ENCODE data around the gene USP24. TPM values are rescaled to one million over a fixed set of nuclear protein-coding genes. Genes with fewer than 3 reads are reported as not detected.

The USP24 gene
- total and polyA plus RNA-seq, 3 donors from 2014 or later: 20.2 to 50.9 (median 50.3) TPM

DNA sequence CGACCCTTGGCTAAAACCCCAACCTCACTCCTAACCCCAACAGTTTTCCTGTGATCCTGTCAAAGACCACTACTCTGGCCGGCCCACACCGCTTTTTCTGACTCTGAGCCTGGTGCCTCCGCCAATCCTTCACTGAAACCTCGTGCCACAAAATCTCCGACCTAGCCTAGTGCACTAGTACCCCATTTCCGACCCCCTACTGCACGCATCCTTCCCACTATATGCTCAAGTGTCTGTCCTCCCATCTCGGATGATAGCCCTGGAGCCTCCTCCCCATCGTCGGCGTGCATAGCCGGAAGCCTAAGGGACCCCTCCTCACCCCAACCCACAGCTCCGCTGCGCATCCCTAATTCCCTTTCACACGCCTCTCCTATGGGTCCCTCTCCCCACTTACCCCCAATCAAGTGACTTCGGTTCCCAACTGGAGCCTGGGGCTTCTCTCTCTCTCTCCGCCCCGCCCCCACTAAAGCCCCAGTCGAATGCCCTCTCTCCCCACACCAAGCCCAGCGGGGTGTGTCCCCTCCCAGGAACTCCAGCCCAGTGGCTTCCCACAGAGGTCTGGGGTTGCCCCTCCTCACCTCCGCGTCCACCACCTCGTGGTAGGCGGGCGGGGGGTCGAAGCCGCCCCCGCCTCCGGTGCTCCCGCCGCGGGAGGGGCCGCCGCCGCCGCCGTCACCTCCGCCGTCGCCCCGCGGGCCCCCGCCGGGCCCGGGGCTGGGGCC lies 791 bp downstream of the USP24 start:
- intact Hi-C loops (cut with DNase I; ENCODE audit: low total_unique reads): no loop called here
- no peaks in the 10 kb centered on the region for H3K36me3 ChIP-seq (ENCODE audit: low read depth, missing control alignments)
- 1% methylated on average over 21 to 26 of the region's 46 CpGs for WGBS, 2 donors

DNA sequence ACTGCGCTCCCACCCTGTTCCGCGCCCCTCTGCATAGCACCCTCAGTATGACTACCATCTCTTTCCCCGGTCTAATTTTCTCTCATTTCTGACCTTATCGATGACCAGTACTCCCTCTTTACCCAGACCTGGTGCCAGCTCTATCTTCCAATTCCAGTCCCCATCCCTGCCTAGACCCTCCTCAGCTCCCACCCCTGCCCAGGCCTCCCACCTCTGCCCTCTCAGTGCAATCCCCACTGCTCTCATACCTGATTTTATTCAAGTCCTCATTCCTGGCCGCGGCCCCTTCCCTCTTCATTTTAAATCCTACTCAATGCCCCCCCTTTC lies 1.3 kb downstream of the USP24 start:
- peaks cover 36% of the 10 kb centered on the region for H3K4me1 ChIP-seq
- H3K27me3 ChIP-seq: no peaks in the 10 kb centered on the region
- no peaks in the 10 kb centered on the region for H3K36me3 ChIP-seq (ENCODE audit: low read depth, missing control alignments)
- no peak for DNase-seq
- intact Hi-C loops (cut with DNase I; ENCODE audit: low total_unique reads): no loop called here
- no peaks in the 10 kb centered on the region for H3K9me3 ChIP-seq
- WGBS, 2 donors: 17 to 23% methylated on average over 7 of the region's 7 CpGs
- no peak for TF ChIP-seq POLR2A (IDR thresholded peaks at IDR 0.05)
- TF ChIP-seq, protein P1, sequence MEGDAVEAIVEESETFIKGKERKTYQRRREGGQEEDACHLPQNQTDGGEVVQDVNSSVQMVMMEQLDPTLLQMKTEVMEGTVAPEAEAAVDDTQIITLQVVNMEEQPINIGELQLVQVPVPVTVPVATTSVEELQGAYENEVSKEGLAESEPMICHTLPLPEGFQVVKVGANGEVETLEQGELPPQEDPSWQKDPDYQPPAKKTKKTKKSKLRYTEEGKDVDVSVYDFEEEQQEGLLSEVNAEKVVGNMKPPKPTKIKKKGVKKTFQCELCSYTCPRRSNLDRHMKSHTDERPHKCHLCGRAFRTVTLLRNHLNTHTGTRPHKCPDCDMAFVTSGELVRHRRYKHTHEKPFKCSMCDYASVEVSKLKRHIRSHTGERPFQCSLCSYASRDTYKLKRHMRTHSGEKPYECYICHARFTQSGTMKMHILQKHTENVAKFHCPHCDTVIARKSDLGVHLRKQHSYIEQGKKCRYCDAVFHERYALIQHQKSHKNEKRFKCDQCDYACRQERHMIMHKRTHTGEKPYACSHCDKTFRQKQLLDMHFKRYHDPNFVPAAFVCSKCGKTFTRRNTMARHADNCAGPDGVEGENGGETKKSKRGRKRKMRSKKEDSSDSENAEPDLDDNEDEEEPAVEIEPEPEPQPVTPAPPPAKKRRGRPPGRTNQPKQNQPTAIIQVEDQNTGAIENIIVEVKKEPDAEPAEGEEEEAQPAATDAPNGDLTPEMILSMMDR (IDR thresholded peaks at IDR 0.05): no peak
- peak overlapping the region; percentile 59 to 99 for H3K27ac ChIP-seq
- H3K4me3 ChIP-seq: peak overlapping the region; percentile 86 to 93

More for the DNA sequence above, 791 bp downstream of the USP24 start:
- DNase-seq: peak; percentile 57
- no peak for TF ChIP-seq POLR2A (IDR thresholded peaks at IDR 0.05)
- TF ChIP-seq, protein P1 (IDR thresholded peaks at IDR 0.05): no peak
- Histone ChIP-seq H3K4me1 (peaks cover 36% of the 10 kb centered on the region), H3K27ac (peak overlapping the region; percentile 98 to 99), H3K9me3 (no peaks in the 10 kb centered on the region), H3K27me3 (no peaks in the 10 kb centered on the region), H3K4me3 (peak overlapping the region; percentile 86 to 93)

- DNase-seq: no peak
- H3K4me3 ChIP-seq: peak overlapping the region; percentile 86 to 93
- no peaks in the 10 kb centered on the region for H3K9me3 ChIP-seq
- no peaks in the 10 kb centered on the region for H3K36me3 ChIP-seq (ENCODE audit: low read depth, missing control alignments)
- peak overlapping the region; percentile 59 to 99 for H3K27ac ChIP-seq
- WGBS, 2 donors: 16 to 20% methylated on average over 10 of the region's 10 CpGs
- TF ChIP-seq, protein P1 (IDR thresholded peaks at IDR 0.05): no peak
- TF ChIP-seq POLR2A (IDR thresholded peaks at IDR 0.05): no peak
- peaks cover 36% of the 10 kb centered on the region for H3K4me1 ChIP-seq
- H3K27me3 ChIP-seq: no peaks in the 10 kb centered on the region
- intact Hi-C loops (cut with DNase I; ENCODE audit: low total_unique reads): no loop called here
Observed at GRCh38 chr1:55213151-55213884, 1.8 kb downstream of the USP24 start.

- intact Hi-C loops (cut with DNase I; ENCODE audit: low total_unique reads): no loop called here
- peaks cover 36% of the 10 kb centered on the region for H3K4me1 ChIP-seq
- H3K36me3 ChIP-seq (ENCODE audit: low read depth, missing control alignments): no peaks in the 10 kb centered on the region
- DNase-seq: no peak
- TF ChIP-seq POLR2A (IDR thresholded peaks at IDR 0.05): no peak
- TF ChIP-seq, protein P1 (IDR thresholded peaks at IDR 0.05): no peak
- no peaks in the 10 kb centered on the region for H3K27me3 ChIP-seq
- 47 to 57% methylated on average over 11 of the region's 11 CpGs for WGBS, 2 donors
- no peaks in the 10 kb centered on the region for H3K9me3 ChIP-seq
- no peak overlapping the region for H3K4me3 ChIP-seq
- H3K27ac ChIP-seq: no peak overlapping the region
Observed at GRCh38 chr1:55212349-55213150, 2.6 kb downstream of the USP24 start.
